Endothelial cell of umbilical vein (primary cell): ENCODE data around the gene ANO6. TPM values are rescaled to one million over a fixed set of nuclear protein-coding genes. Genes with fewer than 3 reads are reported as not detected.

Experiments
- BruUV-seq: library from RNA; stranded (reverse); fragments of 400-500 nt; replicated peaks from 2 replicates; lab custom pipeline; 2021; lab: Mats Ljungman, UMichigan
- CTCF ChIA-PET: fragments of 300-600, 350-600 bp; sonication (Branson Sonifier 250); formaldehyde crosslinking; loops from one replicate; lab custom pipeline; 2021; ENCODE audit warnings: antibody characterized with exemption, inconsistent platforms; lab: Charles Lee
- POLR2A ChIA-PET: fragments of 300-600, 350-600 bp; sonication (Branson Sonifier 250); formaldehyde crosslinking; loops from one replicate; lab custom pipeline; 2021; ENCODE audit warnings: antibody characterized with exemption, inconsistent platforms; lab: Charles Lee
- DNase-seq: peaks from one replicate; pipeline ENCODE4 v3.0.0-alpha.2; 2011; ENCODE audit warnings: low read depth, low spot score
- FAIRE-seq: peaks from 2 replicates; lab custom pipeline; 2011; peaks lifted over from hg19 to GRCh38; lab: Jason Lieb, UNC
- H2AFZ ChIP-seq: 2 replicates; pipeline ENCODE4 v1.6.0; 2012; ENCODE audit warnings: low read depth, low read length, control low read depth, inconsistent platforms
- H3K27ac ChIP-seq: 2 replicates; pipeline ENCODE4 v1.5.1; 2011; ENCODE audit warnings: low read depth, mild to moderate bottlenecking, control low read depth, low read length, moderate library complexity; ENCODE audit not compliant: insufficient read depth
- H3K27me3 ChIP-seq, 2 experiments: 2 replicates each; pipeline versions ENCODE4 v1.6.0 to v1.6.1; 2011; ENCODE audit warnings: low read length in 2 of 2, mixed read lengths in 1 of 2; ENCODE audit not compliant: control insufficient read depth in 2 of 2, insufficient read depth in 2 of 2
- H3K36me3 ChIP-seq, 2 experiments: 2 replicates in 1 of 2; 3 replicates in 1 of 2; pipeline ENCODE4 v1.5.1; 2011; ENCODE audit warnings: low read length in 2 of 2, mild to moderate bottlenecking in 1 of 2, moderate library complexity in 1 of 2; ENCODE audit not compliant: control insufficient read depth in 2 of 2, insufficient read depth in 2 of 2; ENCODE audit errors: extremely low read depth in 1 of 2
- H3K4me1 ChIP-seq: 3 replicates; pipeline ENCODE4 v1.5.1; 2011; ENCODE audit warnings: mild to moderate bottlenecking, low read length; ENCODE audit not compliant: control insufficient read depth, insufficient read depth; ENCODE audit errors: extremely low read depth
- H3K4me2 ChIP-seq: 2 replicates; pipeline ENCODE4 v1.6.1; 2011; ENCODE audit warnings: low read length, control low read depth, mixed read lengths; ENCODE audit not compliant: insufficient read depth
- H3K4me3 ChIP-seq, 3 experiments: fragments of 200-600 bp in 1 of 3; sonication (generic), shearing (Covaris generic) in 1 of 3; replicated peaks in 1 of 3; 2 replicates each; pipeline ENCODE4 v1.5.1; 2011 to 2016; ENCODE audit warnings: control low read depth in 3 of 3, low read length in 3 of 3, mild to moderate bottlenecking in 2 of 3, inconsistent platforms in 1 of 3, low read depth in 1 of 3, moderate library complexity in 1 of 3; ENCODE audit not compliant: insufficient read depth in 1 of 3
- H3K79me2 ChIP-seq: 2 replicates; pipeline ENCODE4 v1.6.0; 2012; ENCODE audit warnings: low read length, inconsistent platforms; ENCODE audit not compliant: control insufficient read depth, insufficient read depth
- H3K9ac ChIP-seq: replicated peaks from 2 replicates; pipeline ENCODE3; 2011; ENCODE audit warnings: low read length, control low read depth; ENCODE audit not compliant: insufficient read depth; ENCODE audit errors: extremely low read depth
- H3K9me1 ChIP-seq: replicated peaks from 3 replicates; pipeline ENCODE4 v1.6.0; 2011; ENCODE audit warnings: mild to moderate bottlenecking, low read length; ENCODE audit not compliant: control insufficient read depth, insufficient read depth; ENCODE audit errors: extremely low read depth
- H3K9me3 ChIP-seq: replicated peaks from 2 replicates; pipeline ENCODE4 v1.5.1; 2012; ENCODE audit warnings: low read length, inconsistent platforms; ENCODE audit not compliant: control insufficient read depth, insufficient read depth
- H4K20me1 ChIP-seq: replicated peaks from 2 replicates; pipeline ENCODE3; 2011; ENCODE audit warnings: mild to moderate bottlenecking, low read length; ENCODE audit not compliant: control insufficient read depth, insufficient read depth; ENCODE audit errors: extremely low read depth
- EZH2 ChIP-seq: IDR thresholded peaks from 2 replicates; pipeline ENCODE4 v1.6.1; 2012; ENCODE audit warnings: borderline replicate concordance, low read depth, mild to moderate bottlenecking, moderate library complexity, low read length, inconsistent platforms; ENCODE audit not compliant: severe bottlenecking
- FOS ChIP-seq: IDR thresholded peaks from 2 replicates; pipeline ENCODE4 v1.6.1; 2011; ENCODE audit warnings: mild to moderate bottlenecking, low read length, moderate library complexity, borderline replicate concordance; ENCODE audit not compliant: insufficient read depth
- GATA2 ChIP-seq: IDR thresholded peaks from 2 replicates; pipeline ENCODE4 v1.7.0; 2011; ENCODE audit warnings: low read depth, mild to moderate bottlenecking, moderate library complexity, mixed read lengths, low read length; ENCODE audit not compliant: insufficient read length, insufficient read depth
- JUN ChIP-seq: IDR thresholded peaks from 2 replicates; pipeline ENCODE4 v1.6.1; 2011; ENCODE audit warnings: borderline replicate concordance, low read depth; ENCODE audit not compliant: insufficient read length, insufficient read depth
- MYC ChIP-seq: IDR thresholded peaks from one replicate; pipeline ENCODE4 v1.6.1; 2011; ENCODE audit warnings: mild to moderate bottlenecking, low read depth, low read length
- POLR2A ChIP-seq: IDR thresholded peaks from 2 replicates; pipeline ENCODE4 v1.6.1; 2012; ENCODE audit warnings: low read depth, mild to moderate bottlenecking, control low read depth, low read length
- POLR2AphosphoS5 ChIP-seq: IDR thresholded peaks from 2 replicates; pipeline ENCODE4 v1.6.1; 2012; ENCODE audit warnings: low read depth, mild to moderate bottlenecking, control low read depth, low read length, moderate library complexity; ENCODE audit not compliant: insufficient read depth
- dilution Hi-C: fragments of 300-500 bp; cut with MboI; formaldehyde crosslinking; loops from one replicate; pipeline ENCODE4 v1.15.0; 2019; ENCODE audit warnings: low sequenced_read_pairs; ENCODE audit not compliant: extremely low pct_ligation_motif_present
- intact Hi-C: fragments of 100-400 bp; cut with micrococcal nuclease; formaldehyde crosslinking; loops from one replicate; pipeline ENCODE4 v1.10.0; 2022
- polyA plus RNA-seq, 4 experiments: library from polyadenylated mRNA; depleted of rRNA in 3 of 4; stranded (reverse) in 3 of 4; unstranded in 1 of 4; fragments of >200 nt; gene quantifications; 2 replicates each; pipeline versions ENCODE4 v1.2.1 to v1.2.3, GENCODE V29; 2011 to 2012; ENCODE audit warnings: missing spikeins in 1 of 4
- total RNA-seq: library from RNA; stranded (reverse); gene quantifications from 2 replicates; pipeline ENCODE4 v1.2.3, GENCODE V29; 2021
- TF ChIP-seq, protein P1 (sequence below), 2 donors: IDR thresholded peaks; 1 replicate in 1 of 2; 2 replicates in 1 of 2; pipeline ENCODE4 v1.5.1; 2011; ENCODE audit warnings: low read length in 2 of 2, mild to moderate bottlenecking in 2 of 2, moderate library complexity in 2 of 2, control low read depth in 1 of 2, inconsistent platforms in 1 of 2, low read depth in 1 of 2; ENCODE audit not compliant: insufficient read depth in 1 of 2; ENCODE audit errors: extremely low read depth in 1 of 2
- TF ChIP-seq, protein P2 (sequence below): IDR thresholded peaks from 2 replicates; pipeline ENCODE4 v1.6.1; 2011; ENCODE audit not compliant: insufficient read depth, insufficient read length

The ANO6 gene
- total and polyA plus RNA-seq, 2 donors (not counting 3 experiments of a cell fraction or from before 2014, with no cell fraction given), result 21.3 to 67.6 TPM

DNA sequence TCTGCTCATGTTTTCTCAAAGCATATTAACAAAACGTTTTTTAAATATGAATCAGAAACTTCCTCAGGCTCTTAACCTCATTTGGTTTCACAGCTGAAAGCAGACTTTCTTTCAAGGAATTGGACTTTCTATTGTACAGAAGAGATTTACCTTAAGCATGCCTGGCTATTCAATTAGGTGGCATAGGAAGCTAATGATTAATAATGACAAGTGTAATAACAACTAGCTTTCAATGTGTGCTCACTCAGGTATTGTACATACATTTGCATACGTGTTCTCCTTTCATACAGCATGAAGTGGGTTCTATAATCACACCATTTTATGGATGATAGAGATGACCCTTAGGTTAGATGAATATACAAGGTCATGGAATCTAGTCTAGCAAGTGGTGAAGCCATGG is 115.7 kb downstream of the ANO6 start:
- dilution Hi-C loops, result no loop called here
- no peak for DNase-seq
- H3K9me1 ChIP-seq, result no peaks in the 10 kb centered on the region
- H3K9me3 ChIP-seq, result no peaks in the 10 kb centered on the region
- H3K4me2 ChIP-seq, result no peak overlapping the region
- no peak for FAIRE-seq
- no peaks in the 10 kb centered on the region for H4K20me1 ChIP-seq
- no peak overlapping the region for H3K4me3 ChIP-seq
- TF ChIP-seq GATA2, result no peak
- peaks cover 2% of the 10 kb centered on the region for H3K79me2 ChIP-seq
- H3K9ac ChIP-seq, result no peak overlapping the region
- ChIA-PET CTCF (no interaction called here), POLR2A (no interaction called here)
- H3K27me3 ChIP-seq, result no peaks in the 10 kb centered on the region
- H3K36me3 ChIP-seq, result peaks cover 2 to 4% of the 10 kb centered on the region in 2 experiments
- peaks cover 4% of the 10 kb centered on the region for H3K4me1 ChIP-seq
- no peak overlapping the region for H3K27ac ChIP-seq
- no peak overlapping the region for H2AFZ ChIP-seq
- no TSS peak for BruUV-seq
- intact Hi-C loops, result no loop called here

DNA sequence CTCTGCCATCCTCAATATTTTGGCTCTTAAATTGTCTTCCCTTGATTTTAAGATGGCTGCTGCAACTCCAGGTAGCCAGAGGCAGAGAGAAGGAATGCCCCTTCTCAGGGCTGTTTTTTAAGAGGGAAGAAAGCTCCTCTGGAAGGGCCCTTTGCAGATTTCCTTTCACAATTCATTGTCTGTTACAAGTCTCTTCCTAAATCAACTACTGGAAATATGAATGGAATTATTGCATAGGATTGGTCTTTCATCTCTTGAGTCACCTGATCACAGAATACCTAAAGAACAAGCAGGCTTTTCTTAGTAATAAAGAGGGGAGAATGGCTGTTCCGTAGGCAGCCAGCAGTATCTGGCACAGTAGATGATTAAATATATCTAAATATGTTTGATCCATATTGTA is 118.5 kb downstream of the ANO6 start:
- ChIA-PET POLR2A (no interaction called here), CTCF (interaction anchor here (1.3 kb wide), 1 partner anchor 11 kb away, joined by 3 read pairs; no protein-coding TSS in a partner anchor)
- no TSS peak for BruUV-seq
- dilution Hi-C loops, result no loop called here
- FAIRE-seq (no peak), DNase-seq (no peak)
- Histone ChIP-seq H3K9me3 (no peaks in the 10 kb centered on the region), H3K27me3 (no peaks in the 10 kb centered on the region), H2AFZ (no peak overlapping the region), H3K4me2 (no peak overlapping the region), H4K20me1 (no peaks in the 10 kb centered on the region), H3K9ac (no peak overlapping the region), H3K36me3 (peaks cover 2 to 4% of the 10 kb centered on the region in 2 experiments), H3K79me2 (no peaks in the 10 kb centered on the region), H3K4me3 (no peak overlapping the region), H3K4me1 (no peaks in the 10 kb centered on the region), H3K9me1 (no peaks in the 10 kb centered on the region), H3K27ac (no peak overlapping the region)
- intact Hi-C loops, result no loop called here
- TF ChIP-seq, protein P1, sequence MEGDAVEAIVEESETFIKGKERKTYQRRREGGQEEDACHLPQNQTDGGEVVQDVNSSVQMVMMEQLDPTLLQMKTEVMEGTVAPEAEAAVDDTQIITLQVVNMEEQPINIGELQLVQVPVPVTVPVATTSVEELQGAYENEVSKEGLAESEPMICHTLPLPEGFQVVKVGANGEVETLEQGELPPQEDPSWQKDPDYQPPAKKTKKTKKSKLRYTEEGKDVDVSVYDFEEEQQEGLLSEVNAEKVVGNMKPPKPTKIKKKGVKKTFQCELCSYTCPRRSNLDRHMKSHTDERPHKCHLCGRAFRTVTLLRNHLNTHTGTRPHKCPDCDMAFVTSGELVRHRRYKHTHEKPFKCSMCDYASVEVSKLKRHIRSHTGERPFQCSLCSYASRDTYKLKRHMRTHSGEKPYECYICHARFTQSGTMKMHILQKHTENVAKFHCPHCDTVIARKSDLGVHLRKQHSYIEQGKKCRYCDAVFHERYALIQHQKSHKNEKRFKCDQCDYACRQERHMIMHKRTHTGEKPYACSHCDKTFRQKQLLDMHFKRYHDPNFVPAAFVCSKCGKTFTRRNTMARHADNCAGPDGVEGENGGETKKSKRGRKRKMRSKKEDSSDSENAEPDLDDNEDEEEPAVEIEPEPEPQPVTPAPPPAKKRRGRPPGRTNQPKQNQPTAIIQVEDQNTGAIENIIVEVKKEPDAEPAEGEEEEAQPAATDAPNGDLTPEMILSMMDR (IDR thresholded peaks at IDR 0.05; ENCODE audit: extremely low read depth in 1 of 2, insufficient read depth in 1 of 2, low read depth in 1 of 2, low read length in 2 of 2), result no peak
- TF ChIP-seq, protein P2, sequence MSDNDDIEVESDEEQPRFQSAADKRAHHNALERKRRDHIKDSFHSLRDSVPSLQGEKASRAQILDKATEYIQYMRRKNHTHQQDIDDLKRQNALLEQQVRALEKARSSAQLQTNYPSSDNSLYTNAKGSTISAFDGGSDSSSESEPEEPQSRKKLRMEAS, result no peak
- TF ChIP-seq JUN (no peak), FOS (no peak), GATA2 (no peak), EZH2 (no peak), MYC (no peak), POLR2AphosphoS5 (no peak), POLR2A (no peak)
